Urinary bladder (tissue), 4 donors: ENCODE measurements around the gene NCOA7. TPM values are rescaled to one million over a fixed set of nuclear protein-coding genes. Genes with fewer than 3 reads are reported as not detected.
A peak's percentile ranks its signal among the peaks of the same experiment; 100 is the strongest.

Source experiments
- DNase-seq: peaks from one replicate; pipeline ENCODE4 v3.0.0-alpha.2; 2015; ENCODE audit errors: extremely low spot score
- H3K27ac ChIP-seq: one replicate; pipeline ENCODE4 v1.5.1; 2013; ENCODE audit warnings: low read depth, mild to moderate bottlenecking, moderate library complexity
- H3K36me3 ChIP-seq: one replicate; pipeline ENCODE4 v1.6.1; 2013; ENCODE audit warnings: mild to moderate bottlenecking, moderate library complexity; ENCODE audit not compliant: insufficient read depth
- H3K4me1 ChIP-seq: one replicate; pipeline ENCODE4 v1.6.1; 2013; ENCODE audit warnings: mild to moderate bottlenecking, moderate library complexity; ENCODE audit not compliant: insufficient read depth
- H3K4me3 ChIP-seq: one replicate; pipeline ENCODE4 v1.5.1; 2013; ENCODE audit warnings: low read depth, low read length
- WGBS: extraction: QIAGEN DNeasy Blood & Tissue Kit; methylation state at CpG from one replicate; pipeline ENCODE4 v1.1.7; 2013; 5-methylcytosine and 5-hydroxymethylcytosine counted together
- polyA plus RNA-seq: library from polyadenylated mRNA; stranded (reverse); fragments of 200-250 nt; gene quantifications from one replicate; pipeline ENCODE4 v1.2.3, GENCODE V29; 2013
- total RNA-seq: library from RNA; depleted of rRNA; stranded (reverse); fragments of >200 nt; gene quantifications from one replicate; pipeline ENCODE4 v1.2.3, GENCODE V29; 2014
- donor health status: healthy with polysubstance abuse.
- donor health status: healthy.

The NCOA7 gene
- total and polyA plus RNA-seq, 2 donors = 29.4 to 38.0 TPM

GRCh38 chr6:125749173-125749864 is 41.4 kb upstream of the NCOA7 start, which contains the start of gene HEY2:
TSS of gene HEY2 (plus strand) at chr6:125749632. CDS start at chr6:125749777, 145 bp downstream.
- WGBS = under 1% methylated on average over 95 of the region's 95 CpGs
- no peak for DNase-seq

GRCh38 chr6:125749865-125750691 is 40.7 kb upstream of the NCOA7 start:
- Histone ChIP-seq H3K27ac (no peak overlapping the region), H3K36me3 (no peaks in the 10 kb centered on the region), H3K4me3 (peak overlapping the region; percentile 76), H3K4me1 (no peaks in the 10 kb centered on the region)
- 4% methylated on average over 35 of the region's 35 CpGs for WGBS
- no peak for DNase-seq

More at GRCh38 chr6:125749173-125749864, 41.4 kb upstream of the NCOA7 start, which contains the start of gene HEY2:
- Histone ChIP-seq H3K27ac (no peak within 1 kb of the TSS), H3K4me1 (no peaks in the 10 kb centered on the region), H3K36me3 (no peaks in the 10 kb centered on the region), H3K4me3 (peak within 1 kb of the TSS; percentile 76)

- Histone ChIP-seq H3K4me3 (peak overlapping the region; percentile 76), H3K4me1 (no peaks in the 10 kb centered on the region), H3K27ac (no peak overlapping the region), H3K36me3 (no peaks in the 10 kb centered on the region)
- WGBS = 17% methylated on average over 4 of the region's 4 CpGs
- DNase-seq = no peak
Observed at GRCh38 chr6:125750692-125751333, 39.9 kb upstream of the NCOA7 start.

GRCh38 chr6:125751334-125751916 is 39.3 kb upstream of the NCOA7 start:
- H3K4me3 ChIP-seq = no peak overlapping the region
- H3K27ac ChIP-seq = no peak overlapping the region
- DNase-seq = no peak
- 52% methylated on average over 6 of the region's 6 CpGs for WGBS
- H3K36me3 ChIP-seq = no peaks in the 10 kb centered on the region
- no peaks in the 10 kb centered on the region for H3K4me1 ChIP-seq

- Histone ChIP-seq H3K27ac (no peak overlapping the region), H3K4me3 (no peak overlapping the region)
- 85% methylated on average over 2 of the region's 2 CpGs for WGBS
Observed at GRCh38 chr6:125752773-125753172, 38.0 kb upstream of the NCOA7 start.

GRCh38 chr6:125753218-125753936 is 37.4 kb upstream of the NCOA7 start:
- WGBS = 52% methylated on average over 5 of the region's 5 CpGs
- H3K27ac ChIP-seq = no peak overlapping the region
- no peaks in the 10 kb centered on the region for H3K4me1 ChIP-seq
- H3K4me3 ChIP-seq = no peak overlapping the region
- DNase-seq = no peak
- no peaks in the 10 kb centered on the region for H3K36me3 ChIP-seq

More at GRCh38 chr6:125752773-125753172, 38.0 kb upstream of the NCOA7 start:
- H3K4me1 ChIP-seq = no peaks in the 10 kb centered on the region
- H3K36me3 ChIP-seq = no peaks in the 10 kb centered on the region
- no peak for DNase-seq

- no peak for DNase-seq
- Histone ChIP-seq H3K4me3 (no peak overlapping the region), H3K27ac (no peak overlapping the region), H3K36me3 (no peaks in the 10 kb centered on the region), H3K4me1 (no peaks in the 10 kb centered on the region)
Observed at GRCh38 chr6:125753937-125754259, 36.9 kb upstream of the NCOA7 start.

GRCh38 chr6:125754566-125754965 is 36.2 kb upstream of the NCOA7 start:
- Histone ChIP-seq H3K27ac (no peak overlapping the region), H3K36me3 (no peaks in the 10 kb centered on the region), H3K4me3 (no peak overlapping the region), H3K4me1 (no peaks in the 10 kb centered on the region)
- no peak for DNase-seq
- WGBS = 59% methylated on average over 2 of the region's 2 CpGs

GRCh38 chr6:125759184-125759902 is 31.4 kb upstream of the NCOA7 start:
- Histone ChIP-seq H3K36me3 (no peaks in the 10 kb centered on the region), H3K4me1 (no peaks in the 10 kb centered on the region), H3K27ac (no peak overlapping the region), H3K4me3 (no peak overlapping the region)
- no peak for DNase-seq
- 86% methylated on average over 42 of the region's 42 CpGs for WGBS

- Histone ChIP-seq H3K36me3 (no peaks in the 10 kb centered on the region), H3K27ac (no peak overlapping the region), H3K4me3 (no peak overlapping the region), H3K4me1 (no peaks in the 10 kb centered on the region)
- 65% methylated on average over 5 of the region's 5 CpGs for WGBS
- DNase-seq = no peak
Observed at GRCh38 chr6:125759959-125760457, 30.8 kb upstream of the NCOA7 start.

GRCh38 chr6:125764121-125764671 is 26.6 kb upstream of the NCOA7 start:
- DNase-seq = no peak
- WGBS = 54% methylated on average over 2 of the region's 2 CpGs
- Histone ChIP-seq H3K36me3 (no peaks in the 10 kb centered on the region), H3K27ac (no peak overlapping the region), H3K4me1 (no peaks in the 10 kb centered on the region), H3K4me3 (no peak overlapping the region)

- no peak overlapping the region for H3K27ac ChIP-seq
- no peak for DNase-seq
- H3K36me3 ChIP-seq = no peaks in the 10 kb centered on the region
- no peak overlapping the region for H3K4me3 ChIP-seq
- no peaks in the 10 kb centered on the region for H3K4me1 ChIP-seq
- 44% methylated on average over 1 of the region's 1 CpG for WGBS
Observed at GRCh38 chr6:125765944-125766343, 24.8 kb upstream of the NCOA7 start.
